ENCODE measurements around the gene GLB1L3.

DNA sequence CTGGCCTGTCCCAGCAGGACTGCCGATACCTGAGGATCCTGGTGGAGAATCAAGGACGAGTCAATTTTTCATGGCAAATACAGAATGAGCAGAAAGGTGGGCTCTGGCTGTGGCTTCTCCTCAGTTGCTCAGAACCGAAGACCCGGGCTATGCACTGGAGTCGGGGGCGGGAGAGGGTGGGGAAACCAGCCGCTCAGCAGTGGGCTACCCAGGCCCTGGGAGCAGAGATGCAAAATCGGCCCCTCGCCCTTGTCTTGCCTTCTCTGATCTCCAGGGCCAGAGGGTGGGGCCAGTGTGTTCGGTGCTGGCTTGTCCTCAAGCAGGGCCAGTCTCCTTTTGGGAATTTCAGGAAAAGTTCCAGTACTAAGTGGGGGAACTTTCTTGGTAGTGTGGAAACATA, 37.2 kb downstream of the GLB1L3 start:
- TF ChIP-seq POLR2A (IDR thresholded peaks at IDR 0.05) (no peak), POLR2AphosphoS5 (IDR thresholded peaks at IDR 0.05) (no peak)
- TF ChIP-seq, protein P1, sequence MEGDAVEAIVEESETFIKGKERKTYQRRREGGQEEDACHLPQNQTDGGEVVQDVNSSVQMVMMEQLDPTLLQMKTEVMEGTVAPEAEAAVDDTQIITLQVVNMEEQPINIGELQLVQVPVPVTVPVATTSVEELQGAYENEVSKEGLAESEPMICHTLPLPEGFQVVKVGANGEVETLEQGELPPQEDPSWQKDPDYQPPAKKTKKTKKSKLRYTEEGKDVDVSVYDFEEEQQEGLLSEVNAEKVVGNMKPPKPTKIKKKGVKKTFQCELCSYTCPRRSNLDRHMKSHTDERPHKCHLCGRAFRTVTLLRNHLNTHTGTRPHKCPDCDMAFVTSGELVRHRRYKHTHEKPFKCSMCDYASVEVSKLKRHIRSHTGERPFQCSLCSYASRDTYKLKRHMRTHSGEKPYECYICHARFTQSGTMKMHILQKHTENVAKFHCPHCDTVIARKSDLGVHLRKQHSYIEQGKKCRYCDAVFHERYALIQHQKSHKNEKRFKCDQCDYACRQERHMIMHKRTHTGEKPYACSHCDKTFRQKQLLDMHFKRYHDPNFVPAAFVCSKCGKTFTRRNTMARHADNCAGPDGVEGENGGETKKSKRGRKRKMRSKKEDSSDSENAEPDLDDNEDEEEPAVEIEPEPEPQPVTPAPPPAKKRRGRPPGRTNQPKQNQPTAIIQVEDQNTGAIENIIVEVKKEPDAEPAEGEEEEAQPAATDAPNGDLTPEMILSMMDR (IDR thresholded peaks at IDR 0.05), result no peak
